H1 (cell line): ENCODE measurements around the gene CAPN10. TPM values are rescaled to one million over a fixed set of nuclear protein-coding genes. Genes with fewer than 3 reads are reported as not detected.

Experiments used
- MAX ChIP-seq: IDR thresholded peaks from 2 replicates; pipeline ENCODE4 v1.6.1; 2012; ENCODE audit warnings: inconsistent platforms
- polyA plus RNA-seq, 7 experiments: library from polyadenylated mRNA; depleted of rRNA in 3 of 7; stranded (reverse) in 5 of 7; unstranded in 2 of 7; fragments of >200 nt in 5 of 7; fragments of 200-250 nt in 2 of 7; gene quantifications; 1 replicate in 5 of 7; 2 replicates in 1 of 7; 4 replicates in 1 of 7; pipeline versions ENCODE4 v1.2.1 to v1.2.3, GENCODE V29; 2011 to 2013; ENCODE audit warnings: missing spikeins in 2 of 7, mixed read lengths in 2 of 7
- total RNA-seq: library from RNA; stranded (reverse); fragmentation: NEBNext Ultra II Directional; extraction: Animal tissue kit (Norgen Biotek cat#: 25700); gene quantifications from 2 replicates; pipeline ENCODE4 v1.2.1, GENCODE V29; 2021

CAPN10 gene
- total and polyA plus RNA-seq, 2 of the 8 experiments (the other 6 are each of a cell fraction or from before 2014, with no cell fraction given), result 30.7 to 39.8 TPM

DNA sequence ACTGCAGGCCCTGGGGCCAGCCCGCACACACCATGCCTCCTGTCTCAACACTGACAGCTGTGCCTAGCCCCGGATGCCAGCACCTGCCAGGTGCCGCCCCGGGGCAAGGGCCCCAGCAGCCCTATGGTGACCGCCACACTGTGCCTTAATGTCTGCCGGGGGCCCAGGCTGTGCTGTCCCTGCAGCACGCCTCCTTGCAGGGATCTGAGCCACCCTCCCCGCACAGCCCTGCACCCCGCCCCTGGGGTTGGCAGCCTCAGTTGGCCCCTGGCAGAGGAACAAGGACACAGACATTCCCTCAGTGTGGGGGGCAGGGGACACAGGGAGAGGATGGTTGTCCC is 8.5 kb upstream of the CAPN10 start (continued):
- TF ChIP-seq MAX, result no peak
- TF ChIP-seq, all 59 proteins: peak for 0
